Tibial artery (tissue), 4 donors: ENCODE results near the gene RALGDS.

Experiments
- DNase-seq, 2 donors: peaks; one replicate each; pipeline ENCODE4 v3.0.0-alpha.2; 2019
- H3K27ac ChIP-seq, 2 donors: fragments of 200-600 bp; sonication (generic) in 1 of 2; 1 replicate in 1 of 2; 2 replicates in 1 of 2; pipeline ENCODE4 v1.5.1; 2018 to 2019; ENCODE audit warnings: mild to moderate bottlenecking in 1 of 2
- H3K27me3 ChIP-seq, 2 donors: fragments of 200-600 bp; sonication (generic) in 1 of 2; one replicate each; pipeline versions ENCODE4 v1.5.1 to v1.6.0; 2016 to 2019
- H3K36me3 ChIP-seq, 3 donors: fragments of 200-600 bp; sonication (generic) in 2 of 3; one replicate each; pipeline ENCODE4 v1.5.1; 2016 to 2019; ENCODE audit warnings: mild to moderate bottlenecking in 2 of 3
- H3K4me1 ChIP-seq, 4 donors: fragments of 200-600 bp; sonication (generic) in 2 of 4; 1 replicate in 3 of 4; 2 replicates in 1 of 4; pipeline ENCODE4 v1.5.1; 2016 to 2019
- H3K4me3 ChIP-seq, 2 donors: fragments of 200-600 bp; sonication (generic) in 1 of 2; 1 replicate in 1 of 2; 2 replicates in 1 of 2; pipeline ENCODE4 v1.5.1; 2018 to 2019; ENCODE audit warnings: mild to moderate bottlenecking in 2 of 2
- H3K9me3 ChIP-seq, 3 donors: fragments of 200-600 bp; sonication (generic) in 1 of 3; one replicate each; pipeline ENCODE4 v1.5.1; 2016 to 2019
- CTCF ChIP-seq, 2 experiments: fragments of 200-600 bp in 1 of 2; fragments of 450-650 bp in 1 of 2; IDR thresholded peaks; one replicate each; pipeline ENCODE4 v1.5.1; 2017 to 2019; ENCODE audit warnings: antibody characterized with exemption in 2 of 2, mild to moderate bottlenecking in 1 of 2, moderate library complexity in 1 of 2
- intact Hi-C: fragments of 100-400 bp; cut with DNase I; formaldehyde crosslinking; loops from one replicate; pipeline ENCODE4 v1.15.0; 2023; ENCODE audit warnings: low total_unique reads

Gene RALGDS

DNA sequence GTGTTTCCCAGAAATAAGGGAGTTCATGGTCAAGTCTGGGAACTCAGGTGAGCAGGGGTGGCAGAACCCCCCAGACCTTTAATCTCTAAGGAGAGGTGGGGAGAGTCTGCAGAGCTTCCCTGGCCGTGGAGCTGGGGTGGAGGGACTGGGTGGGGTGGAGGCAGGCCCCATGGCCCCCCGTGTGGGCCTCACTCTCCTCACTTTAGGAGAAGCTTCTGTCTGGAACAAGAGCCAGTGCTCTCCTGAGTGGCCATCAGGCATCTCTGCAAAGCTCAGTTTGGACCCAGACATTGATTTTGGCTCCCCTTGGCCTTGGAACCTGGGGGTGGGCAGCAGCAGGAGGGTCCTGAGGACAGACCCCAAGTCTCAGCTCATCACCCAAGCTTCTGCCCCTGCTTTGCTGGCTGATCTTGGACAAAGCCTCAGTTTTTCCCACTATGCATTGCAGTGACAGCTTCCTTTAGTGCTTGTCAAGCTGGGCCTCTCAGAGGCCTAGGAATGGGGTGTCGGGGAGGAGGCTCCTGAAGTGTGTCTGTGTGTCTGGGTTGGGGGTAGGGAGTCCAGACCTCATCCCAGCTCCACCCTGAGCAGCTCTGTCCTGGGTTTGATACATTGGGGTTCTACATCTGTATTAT lies 46.2 kb upstream of the RALGDS start:
- DNase-seq = peak in 1 of 2 donors; percentile 28
- intact Hi-C loops = no loop called here
- Histone ChIP-seq H3K4me3 (no peak overlapping the region), H3K27ac (no peak overlapping the region), H3K27me3 (peaks cover 0 to 43% of the 10 kb centered on the region in 2 donors), H3K36me3 (no peaks in the 10 kb centered on the region), H3K9me3 (no peaks in the 10 kb centered on the region), H3K4me1 (peaks cover 0 to 16% (median 14%) of the 10 kb centered on the region in 4 donors)
- no peak for TF ChIP-seq CTCF (IDR thresholded peaks at IDR 0.05)

- intact Hi-C loops = no loop called here
- no peak for TF ChIP-seq CTCF (IDR thresholded peaks at IDR 0.05)
- H3K27me3 ChIP-seq = peaks cover 0 to 36% of the 10 kb centered on the region in 2 donors
These were observed 45.4 kb upstream of the RALGDS start for GRCh38 chr9:133166392-133166791.

GRCh38 chr9:133165452-133165730 lies 44.4 kb upstream of the RALGDS start:
- no peak for DNase-seq
- intact Hi-C loops = no loop called here
- Histone ChIP-seq H3K4me1 (peaks cover 0 to 16% (median 14%) of the 10 kb centered on the region in 4 donors), H3K27ac (no peak overlapping the region), H3K9me3 (no peaks in the 10 kb centered on the region), H3K27me3 (peaks cover 0 to 28% of the 10 kb centered on the region in 2 donors), H3K4me3 (no peak overlapping the region), H3K36me3 (no peaks in the 10 kb centered on the region)
- no peak for TF ChIP-seq CTCF (IDR thresholded peaks at IDR 0.05)

More at GRCh38 chr9:133166392-133166791, 45.4 kb upstream of the RALGDS start:
- Histone ChIP-seq H3K27ac (no peak overlapping the region), H3K36me3 (no peaks in the 10 kb centered on the region), H3K4me3 (no peak overlapping the region), H3K4me1 (peaks cover 0 to 16% (median 14%) of the 10 kb centered on the region in 4 donors), H3K9me3 (no peaks in the 10 kb centered on the region)
- peak in 1 of 2 donors; percentile 65 for DNase-seq

GRCh38 chr9:133164191-133164590 lies 43.2 kb upstream of the RALGDS start:
- DNase-seq = peak in 1 of 2 donors; percentile 55
- intact Hi-C loops = no loop called here

DNA sequence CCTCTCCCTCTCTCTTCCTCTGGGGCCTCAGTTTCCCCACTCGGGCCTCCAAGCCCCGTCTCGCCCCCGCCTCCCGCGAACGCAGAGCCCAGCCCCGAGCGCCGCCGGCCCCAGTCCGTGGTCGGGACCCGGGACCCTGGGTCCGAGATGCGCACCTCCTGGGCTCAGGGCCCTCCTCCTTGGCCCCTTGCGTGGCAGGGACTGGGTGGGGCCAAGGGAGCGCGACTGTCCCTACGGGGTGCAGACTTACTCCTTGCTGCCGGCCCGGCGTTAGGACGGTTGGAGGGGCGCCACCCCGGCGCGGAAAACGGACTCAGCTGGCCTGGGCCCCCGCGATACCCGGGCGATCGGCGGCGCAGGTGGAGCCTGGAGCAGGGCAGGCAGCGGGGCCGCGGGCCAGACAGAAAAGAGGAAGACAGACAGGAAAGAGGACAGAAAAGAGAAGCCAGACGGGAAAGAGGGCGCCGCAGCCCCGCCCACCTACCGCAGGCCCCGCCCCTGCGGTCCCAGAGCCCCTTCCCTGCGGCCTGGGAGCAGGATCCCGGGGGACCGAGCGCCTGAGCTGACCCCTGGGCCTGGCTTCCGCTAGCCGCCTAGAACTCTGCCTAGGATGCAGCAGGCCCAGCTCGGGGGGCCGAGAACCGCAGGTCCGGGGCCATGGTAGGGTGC lies 42.6 kb upstream of the RALGDS start, which contains the start of gene GBGT1:
Gene GBGT1 (minus strand): TSS at position 411 of the 669 bp plus-strand sequence. CDS start 1,502 bp downstream, outside the sequence.
- DNase-seq = peak; percentile 73 to 83
- Histone ChIP-seq H3K9me3 (no peaks in the 10 kb centered on the region), H3K27ac (peak within 1 kb of the TSS; percentile 60 to 64), H3K36me3 (peaks cover 0 to 9% (median 0%) of the 10 kb centered on the region in 3 donors), H3K4me3 (peak within 1 kb of the TSS; percentile 54 to 55), H3K4me1 (peaks cover 0 to 16% (median 14%) of the 10 kb centered on the region in 4 donors), H3K27me3 (peaks cover 0 to 25% of the 10 kb centered on the region in 2 donors)
- no peak for TF ChIP-seq CTCF (IDR thresholded peaks at IDR 0.05)
- intact Hi-C loops = no loop called here

More at GRCh38 chr9:133164191-133164590, 43.2 kb upstream of the RALGDS start:
- Histone ChIP-seq H3K4me1 (peaks cover 0 to 16% (median 14%) of the 10 kb centered on the region in 4 donors), H3K4me3 (peak overlapping the region; percentile 54 to 55), H3K36me3 (peaks cover 0 to 7% (median 0%) of the 10 kb centered on the region in 3 donors), H3K9me3 (no peaks in the 10 kb centered on the region), H3K27ac (peak overlapping the region; percentile 60 to 64), H3K27me3 (peaks cover 0 to 25% of the 10 kb centered on the region in 2 donors)
- TF ChIP-seq CTCF (IDR thresholded peaks at IDR 0.05) = no peak
